Gastrocnemius medialis (tissue), 4 donors: Measurements from ENCODE around the gene SELENOI. TPM values are rescaled to one million over a fixed set of nuclear protein-coding genes. Genes with fewer than 3 reads are reported as not detected.

Experiments
- ATAC-seq, 2 donors: fragments of 150-250 bp; one replicate each; pipeline ENCODE4 v1.9.1; 2016
- DNase-seq, 2 donors: peaks; one replicate each; pipeline ENCODE4 v3.0.0-alpha.2; 2019
- H3K27ac ChIP-seq, 4 donors: fragments of 200-600 bp; sonication (generic); 1 replicate in 1 of 4; 2 replicates in 3 of 4; pipeline ENCODE4 v1.5.1; 2016 to 2018; ENCODE audit warnings: mild to moderate bottlenecking in 2 of 4, moderate library complexity in 1 of 4
- H3K27me3 ChIP-seq, 3 donors: fragments of 200-600 bp; sonication (generic) in 2 of 3; 1 replicate in 1 of 3; 2 replicates in 2 of 3; pipeline versions ENCODE4 v1.5.1 to v1.6.0; 2016 to 2019; ENCODE audit warnings: mild to moderate bottlenecking in 1 of 3, moderate library complexity in 1 of 3
- H3K36me3 ChIP-seq, 2 donors: fragments of 200-600 bp; sonication (generic) in 1 of 2; one replicate each; pipeline ENCODE4 v1.5.1; 2017 to 2018
- H3K4me1 ChIP-seq, 2 donors: fragments of 200-600 bp; sonication (generic) in 1 of 2; one replicate each; pipeline ENCODE4 v1.5.1; 2016 to 2017; ENCODE audit warnings: mild to moderate bottlenecking in 2 of 2
- H3K4me3 ChIP-seq, 4 donors: fragments of 200-600 bp; sonication (generic) in 3 of 4; 1 replicate in 1 of 4; 2 replicates in 3 of 4; pipeline ENCODE4 v1.5.1; 2016 to 2019; ENCODE audit warnings: mild to moderate bottlenecking in 2 of 4
- H3K9me3 ChIP-seq, 3 donors: fragments of 200-600 bp; sonication (generic) in 2 of 3; 1 replicate in 1 of 3; 2 replicates in 2 of 3; pipeline ENCODE4 v1.5.1; 2016 to 2019
- CTCF ChIP-seq, 5 experiments: fragments of 450-650 bp in 3 of 5; fragments of 200-600 bp in 2 of 5; sonication (generic) in 2 of 5; IDR thresholded peaks in 4 of 5; conservative IDR thresholded peaks in 1 of 5; 1 replicate in 4 of 5; 2 replicates in 1 of 5; pipeline ENCODE4 v1.5.1; 2016 to 2019; ENCODE audit warnings: antibody characterized with exemption in 5 of 5, mild to moderate bottlenecking in 3 of 5, moderate library complexity in 3 of 5
- POLR2A ChIP-seq, 2 donors: fragments of 450-650 bp; IDR thresholded peaks; one replicate each; pipeline ENCODE4 v1.6.1; 2017; ENCODE audit warnings: antibody characterized with exemption in 2 of 2, mild to moderate bottlenecking in 2 of 2, moderate library complexity in 2 of 2
- in situ Hi-C, 4 donors: fragments of 200-750 bp; cut with MboI; loops; one replicate each; pipeline versions ENCODE4 v1.15.0 to v1.8.0; 2017; ENCODE audit warnings: low sequenced_read_pairs in 4 of 4
- intact Hi-C: fragments of 100-400 bp; cut with DNase I; formaldehyde crosslinking; loops from one replicate; pipeline ENCODE4 v1.15.1; 2023; ENCODE audit warnings: low total_unique reads
- total RNA-seq, 4 donors: library from RNA; depleted of rRNA; stranded (reverse); fragments of >200 nt; gene quantifications; one replicate each; pipeline versions ENCODE4 v1.1.0 to v1.2.3, GENCODE V29; 2016

The SELENOI gene
- total RNA-seq, 4 donors from 2014 or later, result 8.5 to 30.6 (median 17.0) TPM

GRCh38 chr2:26444236-26444635 lies 98.3 kb downstream of the SELENOI start:
- ATAC-seq (peak; percentile 74 to 87), DNase-seq (no peak)
- Histone ChIP-seq H3K4me3 (no peak overlapping the region), H3K27me3 (no peaks in the 10 kb centered on the region), H3K36me3 (no peaks in the 10 kb centered on the region), H3K27ac (no peak overlapping the region), H3K9me3 (no peaks in the 10 kb centered on the region), H3K4me1 (peaks cover 0 to 5% of the 10 kb centered on the region in 2 donors)
- intact Hi-C loops, result no loop called here
- TF ChIP-seq POLR2A (IDR thresholded peaks at IDR 0.05) (no peak), CTCF (IDR thresholded peaks at IDR 0.05 in 4 of 5, conservative IDR thresholded peaks at IDR 0.05 in 1 of 5) (no peak)
- in situ Hi-C loops, result no loop called here

Other genes starting within 250 kb of the SELENOI start
- gene GAREM2, start 173.1 kb upstream of the SELENOI start, total RNA-seq, result 1 to 10 TPM in 2 of 4 donors, under 1 TPM in 2; 0.25 to 1.8 (median 0.74) TPM
- 100 to 1,000 TPM; 443 to 480 (median 462) TPM for gene HADHA, start 101.5 kb upstream of the SELENOI start, total RNA-seq
- gene HADHB, start 101.2 kb upstream of the SELENOI start, total RNA-seq, result 100 to 1,000 TPM; 719 to 936 (median 781) TPM
- gene ADGRF3, start 646 bp downstream of the SELENOI start, total RNA-seq, result not detected
- gene DRC1, start 55.8 kb downstream of the SELENOI start, total RNA-seq, result not detected
- gene OTOF, start 132.0 kb downstream of the SELENOI start, total RNA-seq, result under 1 TPM in 2 of 4 donors, not detected in 2; 0.09 to 0.46 TPM